T-helper 1 cell treated with Interleukin-12 subunit alpha and Interleukin-12 subunit beta and Interleukin-4 antibody, amounts not matched to agents 30 ng/mL and 1 ng/mL, for 36 hours (primary cell): Measurements from ENCODE around the gene CORO1C. TPM values are rescaled to one million over a fixed set of nuclear protein-coding genes. Genes with fewer than 3 reads are reported as not detected.

Experiments used
- intact Hi-C: fragments of 100-400 bp; cut with micrococcal nuclease; formaldehyde crosslinking; loops from one replicate; pipeline ENCODE4 v1.15.1; 2024
- total RNA-seq: library from RNA; stranded (reverse); gene quantifications from 2 replicates; pipeline ENCODE4 v1.2.3, GENCODE V29; 2022

The CORO1C gene
- total RNA-seq, 1 donor from 2014 or later, result 35.4 TPM

DNA sequence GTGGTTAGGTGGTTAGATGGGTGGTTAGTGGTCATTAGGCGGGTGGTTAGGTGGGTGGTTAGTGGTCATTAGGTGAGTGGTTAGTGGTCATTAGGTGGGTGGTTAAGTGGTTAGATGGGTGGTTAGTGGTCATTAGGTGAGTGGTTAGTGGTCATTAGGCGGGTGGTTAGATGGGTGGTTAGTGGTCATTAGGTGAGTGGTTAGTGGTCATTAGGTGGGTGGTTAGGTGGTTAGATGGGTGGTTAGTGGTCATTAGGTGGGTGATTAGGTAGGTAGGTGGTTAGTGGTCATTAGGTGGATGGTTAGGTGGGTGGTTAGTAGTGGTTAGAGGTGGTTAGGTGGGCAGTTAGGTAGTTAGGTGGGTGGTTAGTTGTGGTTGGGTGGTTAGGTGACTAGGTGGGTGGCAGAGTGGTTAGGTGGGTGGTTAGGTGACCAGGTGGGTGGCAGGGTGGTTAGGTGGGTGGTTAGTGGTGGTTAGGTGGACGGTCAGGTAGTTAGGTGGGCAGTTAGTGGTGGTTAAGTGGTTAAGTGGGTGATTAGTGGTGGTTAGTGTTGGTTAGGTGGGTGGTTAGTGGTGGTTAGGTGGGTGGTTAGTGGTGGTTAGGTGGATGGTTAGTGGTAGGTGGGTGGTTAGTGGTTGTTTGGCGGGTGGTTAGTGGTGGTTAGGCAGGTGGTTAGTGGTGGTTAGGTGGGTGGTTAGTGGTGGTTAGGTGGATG, 125.5 kb downstream of the CORO1C start:
- intact Hi-C loops, result no loop called here

DNA sequence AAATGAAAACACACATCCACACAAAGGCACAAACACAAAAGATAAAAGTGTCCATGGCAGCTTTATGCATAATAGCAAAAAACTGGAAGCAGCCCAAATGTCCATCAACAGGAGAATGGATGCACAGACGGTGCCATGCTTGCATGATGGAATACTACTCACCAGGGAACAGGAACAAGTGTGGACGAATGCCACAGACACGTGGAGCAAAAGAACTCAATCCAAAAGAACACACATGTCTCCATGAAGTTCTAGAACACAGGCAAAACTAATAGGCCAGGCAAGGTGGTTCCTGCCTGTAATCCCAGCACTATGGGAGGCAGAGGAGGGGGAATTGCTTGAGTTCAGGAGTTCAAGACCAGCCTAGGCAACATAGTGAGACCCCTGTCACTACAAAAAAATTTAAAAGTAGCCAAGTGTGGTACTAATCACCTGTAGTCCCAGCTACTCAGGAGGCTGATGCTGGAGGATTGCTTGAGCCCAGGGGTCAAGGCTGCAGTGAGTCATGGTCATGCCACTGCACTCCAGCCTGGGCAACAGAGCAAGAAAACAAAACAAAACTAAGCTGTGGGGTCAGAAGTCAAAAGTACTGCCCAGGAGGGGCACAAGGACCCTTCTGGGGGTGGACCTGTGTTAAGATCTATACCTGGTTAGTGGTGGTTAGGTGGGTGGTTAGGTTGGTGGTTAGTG, 126.2 kb downstream of the CORO1C start:
- intact Hi-C loops, result no loop called here

DNA sequence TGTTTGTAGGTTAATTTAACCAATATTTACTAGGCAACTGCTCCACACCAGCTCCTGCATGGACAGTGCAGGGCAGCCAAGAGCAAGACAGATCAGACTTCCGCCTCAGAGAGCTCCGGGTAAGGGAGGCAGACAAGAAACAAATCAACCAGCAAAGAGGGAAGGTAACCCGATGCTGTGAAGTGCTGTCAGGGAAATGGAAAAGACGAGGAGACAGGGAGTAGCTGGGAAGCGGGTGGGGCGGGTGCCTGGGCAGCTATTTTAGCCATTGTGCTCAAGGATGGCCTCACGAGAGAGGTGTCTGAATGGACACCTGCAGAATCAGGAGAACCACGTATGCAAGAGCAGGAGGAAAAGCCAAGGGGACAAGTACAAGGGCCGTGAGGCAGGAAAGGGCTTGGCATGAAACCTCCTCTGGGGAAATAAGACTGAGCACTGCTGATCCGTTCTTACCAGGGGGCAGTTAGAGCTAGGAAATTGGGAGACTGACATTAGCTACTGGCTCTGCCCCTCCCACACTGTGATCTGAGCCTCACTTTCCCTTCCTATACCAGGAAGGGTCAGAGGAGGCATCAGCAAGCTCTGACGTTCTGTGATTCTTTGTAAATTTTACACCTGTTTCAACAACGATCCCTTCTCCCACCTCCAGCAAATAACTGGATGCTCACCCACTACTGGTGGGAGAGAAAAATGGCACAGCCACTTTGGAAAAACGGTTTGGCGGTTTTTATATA, 126.9 kb downstream of the CORO1C start:
- intact Hi-C loops, result no loop called here

DNA sequence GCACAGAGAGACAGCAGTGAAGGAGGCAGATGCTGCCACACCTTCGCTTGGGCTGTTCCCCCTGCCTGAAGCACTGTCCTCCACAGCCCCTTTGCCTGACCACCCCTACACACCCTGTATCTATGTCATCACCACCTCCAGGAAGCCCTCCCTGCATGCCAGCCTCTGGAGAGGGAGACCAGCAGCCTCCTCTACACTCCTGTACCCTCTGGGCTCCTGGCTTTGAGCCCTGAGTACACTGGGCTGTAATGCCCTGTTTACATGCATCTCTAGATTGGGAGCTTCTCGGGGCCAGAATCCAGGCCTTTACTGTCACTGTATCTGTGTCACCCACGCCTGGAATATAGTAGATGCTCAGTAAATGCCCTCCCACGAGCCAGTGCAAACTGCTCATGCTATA, 127.6 kb downstream of the CORO1C start:
- intact Hi-C loops, result no loop called here

DNA sequence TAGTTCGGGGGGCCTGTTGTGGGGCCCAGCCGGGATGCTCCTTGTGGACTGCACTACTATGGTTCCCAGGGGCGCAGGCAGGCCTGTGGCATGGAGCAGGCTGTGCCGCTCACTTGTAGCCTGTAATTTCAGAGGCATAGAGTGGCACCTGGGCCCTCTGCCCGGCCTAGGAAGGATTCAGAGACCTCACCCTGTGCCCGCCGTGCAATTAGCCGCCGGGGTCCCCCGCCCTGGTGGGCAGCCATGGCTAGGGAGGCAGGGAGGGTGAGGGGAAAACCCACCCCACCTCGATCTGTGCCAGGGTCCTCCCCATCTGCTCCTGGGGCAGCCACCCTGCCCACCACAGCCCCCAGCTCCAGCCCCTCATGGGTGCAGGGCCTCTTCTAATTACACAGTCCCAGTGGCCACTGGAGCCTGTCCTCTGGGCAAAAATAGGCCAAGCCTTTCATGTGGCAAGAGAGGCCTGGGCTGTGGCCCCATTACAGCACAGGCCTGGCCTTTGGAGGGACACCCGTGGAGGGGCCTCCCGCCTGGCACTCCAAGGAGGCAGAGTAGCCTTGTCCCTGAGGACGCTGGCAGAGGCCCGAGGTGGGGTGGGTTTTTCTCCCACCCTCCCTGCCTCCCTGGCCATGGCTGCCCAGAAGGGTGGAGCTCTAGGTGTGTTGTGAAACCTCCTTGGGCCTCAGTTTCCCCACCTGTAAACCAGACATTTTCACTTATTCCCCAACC, 128.2 kb downstream of the CORO1C start:
- intact Hi-C loops, result no loop called here

DNA sequence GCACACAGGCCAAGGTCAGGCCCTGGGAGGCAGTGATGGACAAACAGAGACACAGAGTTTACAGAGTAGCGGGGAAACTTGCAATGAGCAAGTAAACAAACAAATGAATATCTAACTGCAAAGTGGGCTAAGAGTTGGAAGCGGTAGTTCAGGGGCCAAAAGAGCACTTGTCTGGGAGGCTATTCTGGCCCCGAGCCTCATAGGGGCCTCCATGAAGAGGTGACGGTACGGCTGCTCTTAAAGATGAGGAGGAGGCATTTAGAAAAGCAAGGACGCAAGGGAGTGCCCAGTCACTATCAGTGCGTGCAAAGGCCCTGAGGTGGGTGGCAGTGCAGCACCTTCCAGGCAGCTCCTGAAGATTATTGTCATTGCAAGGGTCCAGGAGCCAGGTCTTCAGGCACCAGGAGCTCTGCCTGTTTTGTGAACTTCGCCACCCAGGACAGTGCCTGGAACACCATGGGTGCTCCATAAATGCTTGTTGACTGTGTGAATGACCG, 129.1 kb downstream of the CORO1C start:
- intact Hi-C loops, result no loop called here

DNA sequence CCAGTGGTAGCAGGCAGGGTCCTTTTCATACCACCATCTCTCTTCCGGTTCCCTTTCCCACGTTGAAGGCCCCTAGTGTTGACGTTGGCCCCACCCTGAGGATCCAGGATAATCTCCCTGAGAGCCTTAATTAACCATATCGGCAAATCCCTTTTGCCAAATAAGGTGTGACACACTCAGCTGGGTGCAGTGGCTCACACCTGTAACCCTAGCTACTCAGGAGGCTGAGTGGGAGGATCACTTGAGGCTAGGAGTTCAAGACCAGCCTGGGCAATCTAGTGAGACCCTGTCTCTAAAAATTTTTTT, 130.7 kb downstream of the CORO1C start:
- intact Hi-C loops, result no loop called here

DNA sequence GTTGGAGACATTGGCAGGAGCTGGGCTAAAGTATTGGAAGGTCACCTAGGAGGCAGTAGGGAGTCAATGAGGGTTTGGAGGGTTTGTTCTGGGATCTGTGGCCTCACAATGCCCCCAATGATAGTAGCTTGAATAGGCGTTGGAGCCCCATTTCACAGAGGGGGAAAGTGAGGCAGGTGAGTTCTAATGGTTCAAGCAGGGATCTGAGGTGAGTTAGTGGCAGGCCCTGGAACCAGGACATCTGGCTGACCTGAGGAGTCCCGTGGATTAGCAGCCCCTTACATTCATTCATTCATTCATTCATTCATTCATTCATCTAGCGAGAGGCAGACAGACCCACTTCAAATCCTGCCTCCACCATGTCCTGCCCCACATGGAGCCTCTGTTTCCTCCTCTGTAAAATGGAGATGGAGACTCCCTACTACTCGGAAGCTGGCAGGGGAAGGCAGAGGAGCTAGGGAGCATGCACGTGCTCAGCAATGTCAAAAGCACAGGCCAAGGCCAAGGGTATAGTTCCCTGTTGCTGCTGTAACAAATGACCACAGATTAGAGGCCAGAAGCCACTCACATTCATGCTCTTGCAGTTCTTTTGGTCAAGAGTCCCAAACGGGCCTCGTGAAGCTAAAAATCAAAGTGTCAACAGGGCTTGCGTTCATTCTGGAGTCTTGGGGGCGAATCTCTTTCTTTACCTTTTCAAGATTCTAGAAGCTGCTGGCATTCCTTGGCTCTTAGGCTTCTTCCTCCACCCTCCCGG, 131.2 kb downstream of the CORO1C start:
- intact Hi-C loops, result no loop called here

DNA sequence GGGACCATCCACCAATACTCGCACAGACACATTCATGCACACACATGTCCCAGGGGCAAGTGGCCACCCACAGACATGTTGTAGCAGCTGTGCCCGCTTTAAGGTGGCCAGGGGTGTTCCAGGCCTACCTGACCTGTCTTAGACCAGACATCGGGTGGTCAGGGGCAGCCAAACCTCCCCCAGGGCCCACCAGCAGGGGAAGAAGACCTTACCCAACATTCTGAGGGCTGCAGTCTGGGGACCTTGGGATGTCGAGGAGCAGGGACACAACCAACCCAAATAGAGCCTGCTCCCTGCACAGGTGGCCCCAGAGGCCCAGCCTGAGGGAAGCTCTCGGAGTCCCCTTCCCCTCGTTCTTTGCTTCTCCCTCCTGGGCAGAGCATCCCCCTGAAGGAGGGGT, 131.8 kb downstream of the CORO1C start:
- intact Hi-C loops, result no loop called here

DNA sequence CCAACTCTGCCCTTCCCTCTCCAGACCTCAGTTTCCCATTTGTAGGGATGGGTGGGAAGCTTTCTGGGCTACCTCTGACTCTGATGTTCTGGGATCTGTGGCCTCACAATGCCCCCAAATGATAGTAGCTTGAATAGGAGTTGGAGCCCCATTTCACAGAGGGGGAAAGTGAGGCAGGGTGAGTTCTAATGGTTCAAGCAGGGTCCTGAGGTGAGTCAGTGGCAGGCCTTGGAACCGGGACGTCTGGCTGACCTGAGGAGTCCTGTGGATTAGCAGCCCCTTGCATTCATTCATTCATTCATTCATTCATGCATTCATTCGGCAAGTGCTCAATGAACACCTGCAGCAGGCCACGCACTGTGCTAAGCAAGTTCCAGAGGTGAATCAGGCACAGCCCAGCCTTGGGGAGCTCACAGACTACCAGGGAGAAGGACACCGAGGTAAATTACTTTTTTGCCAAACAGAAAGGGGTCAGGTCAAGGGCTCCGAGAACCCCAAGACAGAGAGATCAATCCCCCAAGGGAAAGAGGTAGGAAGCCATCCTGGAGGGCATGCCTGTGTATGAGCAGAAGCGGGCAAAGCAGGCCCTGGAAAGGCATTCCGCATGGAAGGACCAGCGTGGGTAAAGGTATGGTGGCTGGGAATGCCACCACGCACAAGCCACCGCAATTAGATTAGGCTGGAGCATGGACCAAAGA, 132.6 kb downstream of the CORO1C start:
- intact Hi-C loops, result no loop called here

DNA sequence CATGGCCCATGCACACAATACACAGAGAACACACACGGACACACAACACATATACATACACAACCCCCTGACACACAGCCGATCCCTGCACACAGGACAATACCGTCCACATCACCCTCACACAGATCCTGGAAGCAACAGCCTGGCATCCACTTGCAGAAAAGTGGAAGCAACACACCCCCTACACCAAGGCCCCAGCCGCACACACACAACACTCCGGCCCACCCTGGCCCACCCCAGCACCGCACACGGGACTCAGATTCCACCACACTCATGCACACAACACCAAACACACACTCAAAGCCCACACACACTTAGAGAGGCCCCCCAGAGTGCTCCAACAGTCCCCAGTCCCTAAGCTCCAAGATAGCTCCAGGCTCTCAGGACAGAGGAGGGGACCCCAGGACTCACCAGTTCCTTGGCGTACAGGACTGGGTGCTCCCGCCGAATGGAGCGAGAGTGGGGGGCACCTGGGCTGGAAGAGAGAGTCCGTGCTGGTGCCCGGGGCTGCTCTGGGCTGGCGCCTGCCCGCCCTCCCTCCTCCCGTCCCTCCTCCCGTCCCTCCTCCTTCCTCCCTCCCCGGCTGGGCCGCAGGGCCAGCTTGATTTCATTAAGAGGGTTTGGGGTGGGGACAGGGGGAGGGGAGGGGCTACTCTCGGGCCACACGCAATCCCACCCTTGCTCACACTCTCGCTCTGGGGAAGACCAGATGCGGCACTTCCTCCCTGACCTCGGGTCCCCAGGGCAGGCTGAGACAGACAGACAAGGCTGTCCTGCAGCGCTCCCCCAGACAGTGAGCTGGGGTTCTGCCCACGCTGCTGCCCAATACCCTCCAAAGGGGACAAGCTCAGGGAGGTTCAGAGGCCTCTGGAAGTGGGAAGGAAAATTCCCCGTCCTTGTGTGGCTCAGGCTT, 133.5 kb downstream of the CORO1C start, which contains the start of gene TMEM119:
TSS of gene TMEM119 (minus strand) at position 526 of the 913 bp plus-strand sequence. CDS start 5,701 bp downstream, outside the sequence.
- intact Hi-C loops, result no loop called here

DNA sequence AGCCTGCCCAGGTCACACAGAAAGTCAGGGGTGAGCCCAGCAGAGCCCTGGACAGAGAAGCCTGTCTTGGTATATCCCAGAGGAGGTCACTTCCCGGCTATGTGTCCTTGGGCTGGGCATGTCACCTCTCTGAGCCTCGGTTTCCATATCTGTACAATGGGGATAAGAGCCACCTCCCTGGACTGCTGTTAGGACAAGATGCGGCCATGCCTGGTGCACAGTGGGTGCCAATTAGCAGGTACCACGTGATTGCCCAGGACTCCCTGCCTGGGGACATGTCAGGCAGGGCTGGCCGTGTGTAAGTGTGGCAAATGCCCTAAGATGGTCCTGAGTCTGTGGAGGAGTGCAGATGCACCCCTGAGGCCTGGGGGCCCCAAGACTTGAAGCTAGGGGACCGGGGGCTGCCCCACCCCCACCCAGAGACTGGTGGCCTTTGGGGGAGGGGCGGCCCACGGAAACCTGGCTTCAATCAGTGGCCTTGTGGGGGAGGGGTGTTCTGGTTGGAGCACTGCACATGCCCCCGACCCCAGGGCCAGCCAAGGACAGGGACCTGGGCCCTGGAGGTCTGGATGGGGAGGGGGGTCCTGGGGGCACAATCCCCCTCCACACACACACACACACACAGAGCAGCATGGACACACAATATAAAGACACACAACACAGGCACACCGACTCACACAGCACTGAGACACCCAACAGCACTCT, 134.3 kb downstream of the CORO1C start:
- intact Hi-C loops, result no loop called here

DNA sequence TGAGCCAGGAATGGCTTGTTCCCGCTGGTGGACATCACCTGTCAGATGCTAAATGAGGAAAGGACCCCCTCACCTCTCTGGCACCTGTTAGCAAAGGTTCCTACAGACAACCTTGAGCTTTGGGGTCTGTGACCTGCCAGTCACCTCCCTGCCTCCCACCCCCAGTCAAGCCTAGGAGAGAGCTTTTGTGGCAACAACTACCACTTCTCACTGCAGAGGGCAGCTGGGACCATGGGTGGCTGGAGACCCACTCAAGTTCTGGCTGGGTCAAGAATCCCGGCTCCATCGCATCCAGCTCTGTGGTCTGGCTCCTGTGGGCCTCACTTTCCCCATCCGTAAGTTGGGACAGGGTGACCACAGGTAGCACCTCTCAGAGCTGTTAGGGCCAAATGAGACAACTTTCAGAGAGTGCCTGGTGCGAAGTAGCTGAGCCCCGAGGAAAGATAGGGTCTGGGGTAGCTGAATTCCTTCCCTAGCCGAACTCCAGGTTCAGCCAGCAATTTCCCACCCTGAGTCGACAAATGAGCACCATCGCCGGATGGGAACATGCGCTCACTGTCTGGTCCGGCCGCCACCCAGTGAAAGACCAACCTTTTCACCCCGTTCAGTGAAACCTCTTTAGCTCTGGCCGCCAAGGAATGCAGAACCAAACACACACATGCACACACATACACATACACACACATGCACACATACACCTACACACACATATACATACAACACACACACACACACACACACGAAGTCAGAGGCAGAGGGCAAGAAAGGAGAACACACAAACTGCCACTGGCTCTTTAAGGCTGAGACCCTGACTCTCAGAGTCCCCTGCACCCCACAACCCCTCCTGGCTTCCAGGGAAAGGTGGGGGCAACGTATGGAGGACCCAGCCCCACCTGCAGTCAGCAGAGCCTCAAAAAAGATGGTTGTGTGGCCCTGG, 135.3 kb downstream of the CORO1C start:
- intact Hi-C loops, result no loop called here
